Dermis blood vessel endothelial cell (primary cell): ENCODE measurements around the gene MSRB3. TPM values are rescaled to one million over a fixed set of nuclear protein-coding genes. Genes with fewer than 3 reads are reported as not detected.
A peak's percentile ranks its signal among the peaks of the same experiment; 100 is the strongest.
"Not testable (repeated sequence)": the region's sequence is repeated elsewhere in the genome, so short reads cannot be mapped to it uniquely, and the experiment has no call there.

Source experiments
- DNase-seq: peaks from one replicate; pipeline ENCODE4 v3.0.0; 2010
- total RNA-seq: library from RNA; depleted of rRNA; stranded (reverse); fragments of >200 nt; gene quantifications from 2 replicates; pipeline ENCODE4 v1.2.3, GENCODE V29; 2014

MSRB3 gene
- total RNA-seq, 1 donor from 2014 or later: 40.0 TPM

- DNase-seq: no peak
These were observed 13.8 kb downstream of the MSRB3 start for GRCh38 chr12:65292241-65292640.

GRCh38 chr12:65293735-65294134 lies 15.3 kb downstream of the MSRB3 start:
- DNase-seq: no peak

GRCh38 chr12:65294641-65295262 lies 16.3 kb downstream of the MSRB3 start:
- no peak for DNase-seq

- no peak for DNase-seq
These were observed 18.2 kb downstream of the MSRB3 start for GRCh38 chr12:65296508-65297265.

- no peak for DNase-seq
These were observed 21.6 kb downstream of the MSRB3 start for GRCh38 chr12:65300097-65300496.

- DNase-seq: peak; percentile 46
These were observed 22.3 kb downstream of the MSRB3 start for GRCh38 chr12:65300679-65301349.

- DNase-seq: no peak
These were observed 24.4 kb downstream of the MSRB3 start for GRCh38 chr12:65302891-65303290.

- DNase-seq: no peak
These were observed 27.0 kb downstream of the MSRB3 start for GRCh38 chr12:65305346-65305950.

- peak; percentile 79 for DNase-seq
These were observed 28.1 kb downstream of the MSRB3 start for GRCh38 chr12:65306366-65307168.

- DNase-seq: no peak
These were observed 28.7 kb downstream of the MSRB3 start for GRCh38 chr12:65307169-65307501.

GRCh38 chr12:65308006-65308405 lies 29.5 kb downstream of the MSRB3 start:
- DNase-seq: peak; percentile 61

GRCh38 chr12:65308601-65309071 lies 30.2 kb downstream of the MSRB3 start:
- peak; percentile 86 for DNase-seq

- DNase-seq: no peak
These were observed 32.8 kb downstream of the MSRB3 start for GRCh38 chr12:65311260-65311659.

GRCh38 chr12:65313719-65314317 lies 35.3 kb downstream of the MSRB3 start:
- DNase-seq: peak; percentile 55

- DNase-seq: not testable (repeated sequence)
These were observed 36.8 kb downstream of the MSRB3 start for GRCh38 chr12:65315238-65315637.

- no peak for DNase-seq
These were observed 39.8 kb downstream of the MSRB3 start for GRCh38 chr12:65318186-65318685.

GRCh38 chr12:65319688-65320200 lies 41.3 kb downstream of the MSRB3 start:
- no peak for DNase-seq

- DNase-seq: no peak
These were observed 44.6 kb downstream of the MSRB3 start for GRCh38 chr12:65323070-65323469.

- DNase-seq: no peak
These were observed 45.6 kb downstream of the MSRB3 start for GRCh38 chr12:65324056-65324455.

- DNase-seq: no peak
These were observed 46.1 kb downstream of the MSRB3 start for GRCh38 chr12:65324551-65324950.

- no peak for DNase-seq
These were observed 46.7 kb downstream of the MSRB3 start for GRCh38 chr12:65325183-65325582.

GRCh38 chr12:65326616-65327015 lies 48.1 kb downstream of the MSRB3 start:
- no peak for DNase-seq
